IPS DF 19.7 (cell line): ENCODE data around the gene WTAP.

ENCODE experiments used
- DNase-seq: peaks from one replicate; pipeline ENCODE4 v3.0.0-alpha.2; 2013; ENCODE audit warnings: low read depth, low spot score

The WTAP gene

GRCh38 chr6:159805440-159806020 lies 78.2 kb downstream of the WTAP start:
- no peak for DNase-seq
